GM18951 (cell line): ENCODE measurements around the gene PIEZO1.
"Not testable (repeated sequence)": the region's sequence is repeated elsewhere in the genome, so short reads cannot be mapped to it uniquely, and the experiment has no call there.

ENCODE experiments used
- POLR2A ChIP-seq: IDR thresholded peaks from 4 replicates; pipeline ENCODE4 v1.6.1; 2011; ENCODE audit warnings: mild to moderate bottlenecking; ENCODE audit not compliant: insufficient read length, insufficient read depth; ENCODE audit errors: extremely low read depth
- in situ Hi-C: fragments of 300-500 bp; cut with MboI; formaldehyde crosslinking; loops from one replicate; pipeline ENCODE4 v1.12.0; 2022; ENCODE audit warnings: low sequenced_read_pairs, mixed read lengths, inconsistent platforms; ENCODE audit not compliant: unreplicated experiment

PIEZO1 gene

GRCh38 chr16:88793251-88793954 is 8.4 kb upstream of the PIEZO1 start:
- in situ Hi-C loops = no loop called here
- no peak for TF ChIP-seq POLR2A

- no peak for TF ChIP-seq POLR2A
- in situ Hi-C loops = no loop called here
Measured at GRCh38 chr16:88792668-88793250, 7.7 kb upstream of the PIEZO1 start.

GRCh38 chr16:88792078-88792550 is 7.1 kb upstream of the PIEZO1 start:
- no peak for TF ChIP-seq POLR2A
- in situ Hi-C loops = no loop called here

- in situ Hi-C loops = no loop called here
- peak; percentile 39 for TF ChIP-seq POLR2A
Measured at GRCh38 chr16:88790312-88791211, 5.5 kb upstream of the PIEZO1 start.

- in situ Hi-C loops = no loop called here
- no peak for TF ChIP-seq POLR2A
Measured at GRCh38 chr16:88789594-88789993, 4.6 kb upstream of the PIEZO1 start.

GRCh38 chr16:88788749-88789148 is 3.7 kb upstream of the PIEZO1 start:
- in situ Hi-C loops = not testable (repeated sequence)

GRCh38 chr16:88787579-88788314 is 2.7 kb upstream of the PIEZO1 start:
- no peak for TF ChIP-seq POLR2A
- in situ Hi-C loops = no loop called here

GRCh38 chr16:88784856-88785105 is 239 bp downstream of the PIEZO1 start:
- TF ChIP-seq POLR2A = no peak
- in situ Hi-C loops = no loop called here

GRCh38 chr16:88784074-88784855 is 755 bp downstream of the PIEZO1 start:
- peak; percentile 36 for TF ChIP-seq POLR2A
- in situ Hi-C loops = no loop called here

GRCh38 chr16:88783391-88784073 is 1.5 kb downstream of the PIEZO1 start:
- no peak for TF ChIP-seq POLR2A
- in situ Hi-C loops = no loop called here

- in situ Hi-C loops = no loop called here
Measured at GRCh38 chr16:88782454-88783390, 2.3 kb downstream of the PIEZO1 start.

More at GRCh38 chr16:88782454-88783390, 2.3 kb downstream of the PIEZO1 start:
- no peak for TF ChIP-seq POLR2A
